Prostate gland (tissue), 2 donors: ENCODE data around the gene SMIM20.

Source experiments
- CTCF ChIP-seq, 4 experiments: fragments of 200-600 bp in 2 of 4; fragments of 450-650 bp in 2 of 4; sonication (generic) in 2 of 4; IDR thresholded peaks; 1 replicate in 3 of 4; 2 replicates in 1 of 4; pipeline ENCODE4 v1.5.1; 2016 to 2019; ENCODE audit warnings: antibody characterized with exemption in 4 of 4, mild to moderate bottlenecking in 2 of 4, moderate library complexity in 2 of 4
- POLR2AphosphoS5 ChIP-seq: sonication (generic); formaldehyde crosslinking; IDR thresholded peaks from one replicate; pipeline ENCODE4 v1.6.1; 2017; ENCODE audit warnings: antibody characterized with exemption

GRCh38 chr4:25879991-25880651, 33.9 kb upstream of the SMIM20 start:
- TF ChIP-seq CTCF (IDR thresholded peaks at IDR 0.05) = no peak
- TF ChIP-seq POLR2AphosphoS5 = no peak
